Activated T-cell treated with anti-CD3 and anti-CD28 coated beads, Interleukin-2, amount 50 U/mL, for 24 hours (primary cell): ENCODE data around the gene PTDSS2.
"Not testable (repeated sequence)": the region's sequence is repeated elsewhere in the genome, so short reads cannot be mapped to it uniquely, and the experiment has no call there.

Experiments used
- DNase-seq: peaks from one replicate; pipeline ENCODE4 v3.0.0-alpha.2; 2020
- H3K27ac Mint-ChIP-seq: 2 replicates; pipeline ENCODE4 v1.8.0; 2020; ENCODE audit warnings: mild to moderate bottlenecking, mixed read lengths
- H3K27me3 Mint-ChIP-seq: 2 replicates; pipeline ENCODE4 v1.8.0; 2020; ENCODE audit warnings: mixed read lengths
- H3K36me3 Mint-ChIP-seq: 2 replicates; pipeline ENCODE4 v1.8.0; 2020; ENCODE audit warnings: low read depth, mixed read lengths
- H3K4me1 Mint-ChIP-seq: 2 replicates; pipeline ENCODE4 v1.8.0; 2020; ENCODE audit warnings: low read depth, mixed read lengths
- H3K4me3 Mint-ChIP-seq: 2 replicates; pipeline ENCODE4 v1.8.0; 2020; ENCODE audit warnings: mild to moderate bottlenecking, moderate library complexity, mixed read lengths
- H3K9me3 Mint-ChIP-seq: 2 replicates; pipeline ENCODE4 v1.8.0; 2020; ENCODE audit warnings: mixed read lengths

The PTDSS2 gene

GRCh38 chr11:516918-517685, 67.0 kb downstream of the PTDSS2 start:
- not testable (repeated sequence) for H3K4me3 Mint-ChIP-seq, H3K27ac Mint-ChIP-seq, H3K9me3 Mint-ChIP-seq, H3K27me3 Mint-ChIP-seq, H3K4me1 Mint-ChIP-seq, DNase-seq
- peaks cover 40% of the 10 kb centered on the region for H3K36me3 Mint-ChIP-seq

GRCh38 chr11:518463-519202, 68.6 kb downstream of the PTDSS2 start:
- peaks cover 27% of the 10 kb centered on the region for H3K36me3 Mint-ChIP-seq
- peak overlapping the region; percentile 85 for H3K27ac Mint-ChIP-seq
- peaks cover 3% of the 10 kb centered on the region for H3K4me1 Mint-ChIP-seq
- peak overlapping the region; percentile 73 for H3K4me3 Mint-ChIP-seq
- peaks cover 7% of the 10 kb centered on the region for H3K9me3 Mint-ChIP-seq
- H3K27me3 Mint-ChIP-seq, result no peaks in the 10 kb centered on the region
- peak; percentile 98 for DNase-seq

- H3K27me3 Mint-ChIP-seq, result no peaks in the 10 kb centered on the region
- peaks cover 3% of the 10 kb centered on the region for H3K4me1 Mint-ChIP-seq
- no peak for DNase-seq
- peaks cover 7% of the 10 kb centered on the region for H3K9me3 Mint-ChIP-seq
- peaks cover 12% of the 10 kb centered on the region for H3K36me3 Mint-ChIP-seq
- H3K27ac Mint-ChIP-seq, result no peak overlapping the region
- H3K4me3 Mint-ChIP-seq, result no peak overlapping the region
These were observed 70.5 kb downstream of the PTDSS2 start for GRCh38 chr11:520428-521176.

- Mint-ChIP-seq H3K27ac (no peak overlapping the region), H3K4me3 (no peak overlapping the region), H3K9me3 (peaks cover 7% of the 10 kb centered on the region), H3K27me3 (no peaks in the 10 kb centered on the region), H3K4me1 (peaks cover 3% of the 10 kb centered on the region), H3K36me3 (peaks cover 7% of the 10 kb centered on the region)
- no peak for DNase-seq
These were observed 71.2 kb downstream of the PTDSS2 start for GRCh38 chr11:521177-521688.

GRCh38 chr11:526192-526591, 76.1 kb downstream of the PTDSS2 start:
- Mint-ChIP-seq H3K36me3 (peaks cover 8% of the 10 kb centered on the region), H3K9me3 (no peaks in the 10 kb centered on the region), H3K4me3 (no peak overlapping the region), H3K4me1 (no peaks in the 10 kb centered on the region), H3K27me3 (no peaks in the 10 kb centered on the region), H3K27ac (no peak overlapping the region)
- no peak for DNase-seq

GRCh38 chr11:528166-528814, 78.2 kb downstream of the PTDSS2 start:
- Mint-ChIP-seq H3K4me3 (no peak overlapping the region), H3K9me3 (no peaks in the 10 kb centered on the region), H3K27me3 (no peaks in the 10 kb centered on the region), H3K4me1 (no peaks in the 10 kb centered on the region), H3K36me3 (peaks cover 19% of the 10 kb centered on the region), H3K27ac (no peak overlapping the region)
- DNase-seq, result no peak

GRCh38 chr11:528815-529727, 79.0 kb downstream of the PTDSS2 start:
- Mint-ChIP-seq H3K4me3 (no peak overlapping the region), H3K36me3 (peaks cover 25% of the 10 kb centered on the region), H3K27me3 (no peaks in the 10 kb centered on the region), H3K9me3 (no peaks in the 10 kb centered on the region), H3K27ac (no peak overlapping the region), H3K4me1 (peaks cover 4% of the 10 kb centered on the region)
- no peak for DNase-seq

GRCh38 chr11:529728-530411, 79.8 kb downstream of the PTDSS2 start:
- H3K4me1 Mint-ChIP-seq, result peaks cover 4% of the 10 kb centered on the region
- no peak overlapping the region for H3K4me3 Mint-ChIP-seq
- H3K27ac Mint-ChIP-seq, result no peak overlapping the region
- H3K36me3 Mint-ChIP-seq, result peaks cover 25% of the 10 kb centered on the region
- no peak for DNase-seq
- no peaks in the 10 kb centered on the region for H3K27me3 Mint-ChIP-seq
- H3K9me3 Mint-ChIP-seq, result no peaks in the 10 kb centered on the region

- H3K27me3 Mint-ChIP-seq, result no peaks in the 10 kb centered on the region
- no peak overlapping the region for H3K4me3 Mint-ChIP-seq
- no peaks in the 10 kb centered on the region for H3K9me3 Mint-ChIP-seq
- peaks cover 6% of the 10 kb centered on the region for H3K4me1 Mint-ChIP-seq
- no peak overlapping the region for H3K27ac Mint-ChIP-seq
- DNase-seq, result no peak
- H3K36me3 Mint-ChIP-seq, result peaks cover 25% of the 10 kb centered on the region
These were observed 81.1 kb downstream of the PTDSS2 start for GRCh38 chr11:530960-531831.

- H3K27ac Mint-ChIP-seq, result peak overlapping the region; percentile 41
- H3K4me1 Mint-ChIP-seq, result peaks cover 9% of the 10 kb centered on the region
- H3K36me3 Mint-ChIP-seq, result peaks cover 25% of the 10 kb centered on the region
- no peaks in the 10 kb centered on the region for H3K9me3 Mint-ChIP-seq
- peak overlapping the region; percentile 16 for H3K4me3 Mint-ChIP-seq
- no peak for DNase-seq
- H3K27me3 Mint-ChIP-seq, result no peaks in the 10 kb centered on the region
These were observed 81.9 kb downstream of the PTDSS2 start for GRCh38 chr11:531919-532526.

- Mint-ChIP-seq H3K27ac (no peak overlapping the region), H3K4me3 (no peak overlapping the region), H3K36me3 (peaks cover 25% of the 10 kb centered on the region), H3K9me3 (no peaks in the 10 kb centered on the region), H3K27me3 (no peaks in the 10 kb centered on the region), H3K4me1 (peaks cover 13% of the 10 kb centered on the region)
- no peak for DNase-seq
These were observed 82.5 kb downstream of the PTDSS2 start for GRCh38 chr11:532527-532985.

GRCh38 chr11:532986-533585, 83.0 kb downstream of the PTDSS2 start:
- H3K4me1 Mint-ChIP-seq, result peaks cover 19% of the 10 kb centered on the region

More at GRCh38 chr11:532986-533585, 83.0 kb downstream of the PTDSS2 start:
- no peak overlapping the region for H3K4me3 Mint-ChIP-seq
- H3K36me3 Mint-ChIP-seq, result peaks cover 25% of the 10 kb centered on the region
- H3K27ac Mint-ChIP-seq, result no peak overlapping the region
- H3K27me3 Mint-ChIP-seq, result no peaks in the 10 kb centered on the region
- DNase-seq, result no peak
- H3K9me3 Mint-ChIP-seq, result no peaks in the 10 kb centered on the region
